Measurements from ENCODE around the gene GJD3. TPM values are rescaled to one million over a fixed set of nuclear protein-coding genes. Genes with fewer than 3 reads are reported as not detected.

GJD3 gene
- total RNA-seq, 2 experiments from 2014 or later = not detected

GRCh38 chr17:40349895-40350688, 14.4 kb downstream of the GJD3 start:
- no TSS peak for BruUV-seq (replicated peaks)
- ChIA-PET POLR2A (interaction anchor here (0.7 kb wide), 1 partner anchor 92 kb away, joined by 3 read pairs; no protein-coding TSS in a partner anchor), CTCF (ENCODE audit: unreplicated experiment) (interaction anchor here (0.6 kb wide), 1 partner anchor 27 kb away, joined by 3 read pairs; no protein-coding TSS in a partner anchor)
- Histone ChIP-seq H3K4me3 (ENCODE audit: low read depth, low read length, poor library complexity, severe bottlenecking) (no peak overlapping the region), H3K4me2 (ENCODE audit: low read length) (no peak overlapping the region), H3K27ac (ENCODE audit: low read depth, low read length, poor library complexity, severe bottlenecking) (no peak overlapping the region), H3K4me1 (ENCODE audit: insufficient read depth, low read length, poor library complexity, severe bottlenecking) (peaks cover 18% of the 10 kb centered on the region), H2AFZ (ENCODE audit: low read length) (no peak overlapping the region), H3K79me2 (ENCODE audit: insufficient read depth, low read depth, low read length) (no peaks in the 10 kb centered on the region), H3K9me2 (ENCODE audit: insufficient read depth, low read length) (no peaks in the 10 kb centered on the region), H4K20me1 (ENCODE audit: insufficient read depth, low read length) (no peaks in the 10 kb centered on the region), H3K36me3 (ENCODE audit: insufficient read depth, low read length) (no peaks in the 10 kb centered on the region), H3K9me3 (ENCODE audit: low read length) (no peaks in the 10 kb centered on the region)
- TF ChIP-seq CTCF (conservative IDR thresholded peaks at IDR 0.05; ENCODE audit: low read length) (no peak), EZH2phosphoT487 (IDR thresholded peaks at IDR 0.05; ENCODE audit: borderline replicate concordance, low read depth, low read length) (no peak)
- no peak for DNase-seq (ENCODE audit: low spot score)
- intact Hi-C loops (cut with micrococcal nuclease; ENCODE audit: unreplicated experiment) = no loop called here

GRCh38 chr17:40349477-40349894, 15.1 kb downstream of the GJD3 start:
- no peaks in the 10 kb centered on the region for H4K20me1 ChIP-seq (ENCODE audit: insufficient read depth, low read length)
- H3K79me2 ChIP-seq (ENCODE audit: insufficient read depth, low read depth, low read length) = no peaks in the 10 kb centered on the region
- H3K9me3 ChIP-seq (ENCODE audit: low read length) = no peaks in the 10 kb centered on the region
- intact Hi-C loops (cut with micrococcal nuclease; ENCODE audit: unreplicated experiment) = no loop called here
- no peaks in the 10 kb centered on the region for H3K36me3 ChIP-seq (ENCODE audit: insufficient read depth, low read length)
- no TSS peak for BruUV-seq (replicated peaks)
- ChIA-PET POLR2A (no interaction called here), CTCF (ENCODE audit: unreplicated experiment) (no interaction called here)
- no peak for TF ChIP-seq CTCF (conservative IDR thresholded peaks at IDR 0.05; ENCODE audit: low read length)
- no peak for TF ChIP-seq EZH2phosphoT487 (IDR thresholded peaks at IDR 0.05; ENCODE audit: borderline replicate concordance, low read depth, low read length)
- no peak overlapping the region for H3K27ac ChIP-seq (ENCODE audit: low read depth, low read length, poor library complexity, severe bottlenecking)
- DNase-seq (ENCODE audit: low spot score) = no peak
- no peaks in the 10 kb centered on the region for H3K9me2 ChIP-seq (ENCODE audit: insufficient read depth, low read length)
- peaks cover 18% of the 10 kb centered on the region for H3K4me1 ChIP-seq (ENCODE audit: insufficient read depth, low read length, poor library complexity, severe bottlenecking)
- H3K4me2 ChIP-seq (ENCODE audit: low read length) = no peak overlapping the region
- no peak overlapping the region for H3K4me3 ChIP-seq (ENCODE audit: low read depth, low read length, poor library complexity, severe bottlenecking)
- H2AFZ ChIP-seq (ENCODE audit: low read length) = no peak overlapping the region

Measured in OCI-LY7 (cell line).